H4 (cell line): ENCODE measurements around the gene EED. TPM values are rescaled to one million over a fixed set of nuclear protein-coding genes. Genes with fewer than 3 reads are reported as not detected.
A peak's percentile ranks its signal among the peaks of the same experiment; 100 is the strongest.
"Not testable (repeated sequence)": the region's sequence is repeated elsewhere in the genome, so short reads cannot be mapped to it uniquely, and the experiment has no call there.

Source experiments
- DNase-seq: peaks from one replicate; pipeline ENCODE4 v3.0.0-alpha.2; 2015; ENCODE audit warnings: low spot score
- total RNA-seq: library from RNA; depleted of rRNA; stranded (reverse); fragments of >200 nt; shearing (Covaris generic); gene quantifications from 2 replicates; pipeline ENCODE4 v1.2.3, GENCODE V29; 2014; rRNA removed

EED gene
- total RNA-seq, 1 experiment from 2014 or later = 18.6 TPM

DNA sequence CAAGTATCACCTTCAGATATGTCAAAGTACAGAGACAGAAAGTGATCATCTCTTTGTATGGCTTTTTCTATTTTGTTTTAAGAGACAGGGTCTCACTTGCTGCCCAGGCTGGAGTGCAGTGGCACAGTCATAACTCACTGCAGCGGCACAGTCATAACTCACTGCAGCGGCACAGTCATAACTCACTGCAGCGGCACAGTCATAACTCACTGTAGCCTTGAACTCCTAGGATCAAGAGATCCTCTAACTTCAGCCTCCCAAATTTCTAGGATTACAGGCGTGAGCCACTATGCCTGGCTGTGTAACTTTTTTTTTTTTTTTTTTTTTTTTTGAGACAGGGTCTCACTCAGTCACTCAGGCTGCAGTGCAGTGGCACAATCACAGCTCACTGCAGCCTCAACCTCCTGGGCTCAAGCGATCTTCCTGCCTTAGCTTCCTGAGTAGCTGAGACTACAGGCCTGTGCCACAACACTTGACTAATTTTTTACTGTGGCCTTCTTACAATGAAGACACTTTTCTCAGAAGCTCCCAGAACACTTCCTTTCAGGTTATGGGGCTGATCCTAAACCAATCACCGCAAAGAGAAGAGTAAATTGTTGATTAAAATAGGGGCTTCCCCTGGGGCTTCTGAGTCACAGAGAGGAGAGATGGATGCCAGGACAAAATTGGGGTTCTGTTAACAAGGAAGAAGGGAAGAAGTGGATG, 48.5 kb downstream of the EED start:
- DNase-seq = no peak

DNA sequence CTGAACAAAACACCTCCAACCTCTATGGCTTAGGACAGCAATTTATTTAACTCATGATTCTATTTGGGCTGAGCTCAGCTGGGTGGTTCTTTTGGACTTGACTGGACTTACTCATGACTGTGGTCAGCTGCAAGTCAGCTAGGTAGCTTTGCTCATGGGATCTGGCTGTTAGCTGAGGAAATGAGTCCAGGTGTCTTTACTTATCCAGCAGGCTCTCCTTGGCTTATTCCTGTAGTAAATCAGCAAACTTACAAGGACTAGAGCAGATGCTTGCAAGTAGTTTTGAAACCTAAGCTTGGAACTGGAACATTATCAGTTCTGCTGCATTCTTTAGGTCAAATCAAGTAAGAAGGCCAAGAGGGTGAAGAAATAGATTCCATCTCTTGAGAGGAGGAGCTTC, 49.5 kb downstream of the EED start:
- DNase-seq = no peak

DNA sequence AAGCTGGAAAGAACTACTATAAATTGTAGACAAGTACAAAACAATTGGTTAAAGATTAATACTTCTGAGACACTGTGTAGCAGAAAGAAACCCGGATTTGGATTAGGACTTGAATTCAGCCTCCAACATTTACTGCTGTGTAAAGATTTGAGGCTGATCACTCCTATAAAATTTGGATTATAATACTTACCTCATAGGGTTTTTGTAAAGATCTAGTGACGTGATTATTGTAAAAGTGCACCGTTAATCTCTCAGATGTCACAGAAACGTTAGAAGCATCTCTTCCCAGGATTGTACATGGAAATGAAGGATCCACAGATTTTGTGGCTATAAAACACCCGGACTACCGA, 57.2 kb downstream of the EED start:
- no peak for DNase-seq

DNA sequence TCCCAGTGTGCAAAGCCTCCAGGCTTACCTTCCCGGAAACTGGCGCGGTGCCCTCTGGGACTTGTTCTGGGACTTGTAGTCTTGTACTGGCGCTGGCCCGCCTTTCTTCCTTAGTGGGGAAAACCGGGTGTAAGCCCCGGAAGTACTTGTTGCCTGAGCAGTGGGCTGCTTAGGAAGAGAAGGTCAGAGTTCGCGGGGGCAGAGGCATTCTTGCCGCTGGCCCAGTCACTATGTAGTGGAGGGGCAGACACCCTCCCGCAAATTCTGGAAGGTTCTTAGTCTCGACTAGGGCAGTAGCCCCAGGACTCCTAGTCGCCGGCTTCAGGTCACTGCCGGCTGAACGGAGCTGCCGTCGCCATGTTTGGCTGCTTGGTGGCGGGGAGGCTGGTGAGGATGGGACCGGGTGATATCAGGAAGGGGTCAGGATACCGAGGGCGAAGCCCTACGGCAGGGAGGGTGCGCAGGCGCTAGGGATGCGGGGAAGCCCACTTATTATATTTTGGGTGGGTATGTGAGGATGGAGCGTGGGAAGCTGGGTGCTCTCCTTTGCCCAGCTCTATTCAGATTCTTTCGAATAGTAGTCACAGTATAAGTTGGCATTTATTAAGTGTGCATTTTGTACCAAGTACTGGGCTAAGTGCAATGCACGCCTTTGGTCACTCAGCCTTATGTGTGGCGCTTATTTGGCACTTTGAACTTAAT, 57.7 kb downstream of the EED start, which contains the start of gene HIKESHI:
Gene HIKESHI (plus strand): TSS at position 149 of the 702 bp plus-strand sequence. CDS start 209 bp downstream, at position 358.
- peak; percentile 96 for DNase-seq

DNA sequence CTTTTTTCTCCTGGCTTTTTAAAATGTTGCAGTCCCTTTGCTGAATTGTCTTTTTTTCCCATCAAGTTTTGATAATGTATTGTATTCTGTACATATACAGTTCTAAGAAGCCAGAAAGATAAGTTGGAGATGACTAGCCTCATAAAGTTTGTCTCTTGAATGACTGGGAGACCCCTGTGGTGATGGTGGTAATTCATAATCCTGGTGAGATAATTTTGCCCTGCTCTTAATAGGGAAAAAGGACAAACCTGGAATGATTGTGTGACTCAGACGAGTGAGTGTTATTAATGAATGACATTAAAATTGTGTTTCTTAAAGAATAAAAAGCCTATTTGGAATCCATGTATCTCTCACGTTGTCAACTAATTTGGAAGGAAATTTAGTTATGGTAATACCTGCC, 58.7 kb downstream of the EED start:
- no peak for DNase-seq

DNA sequence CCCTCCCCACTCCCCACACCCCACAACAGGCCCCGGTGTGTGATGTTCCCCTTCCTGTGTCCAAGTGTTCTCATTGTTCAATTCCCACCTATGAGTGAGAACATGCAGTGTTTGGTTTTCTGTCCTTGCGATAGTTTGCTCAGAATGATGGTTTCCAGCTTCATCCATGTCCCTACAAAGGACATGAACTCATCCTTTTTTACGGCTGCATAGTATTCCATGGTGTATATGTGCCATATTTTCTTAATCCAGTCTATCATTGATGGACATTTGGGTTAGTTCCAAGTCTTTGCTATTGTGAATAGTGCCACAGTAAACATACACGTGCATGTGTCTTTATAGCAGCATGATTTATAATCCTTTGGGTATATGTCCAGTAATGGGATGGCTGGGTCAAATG, 64.2 kb downstream of the EED start:
- DNase-seq = not testable (repeated sequence)

DNA sequence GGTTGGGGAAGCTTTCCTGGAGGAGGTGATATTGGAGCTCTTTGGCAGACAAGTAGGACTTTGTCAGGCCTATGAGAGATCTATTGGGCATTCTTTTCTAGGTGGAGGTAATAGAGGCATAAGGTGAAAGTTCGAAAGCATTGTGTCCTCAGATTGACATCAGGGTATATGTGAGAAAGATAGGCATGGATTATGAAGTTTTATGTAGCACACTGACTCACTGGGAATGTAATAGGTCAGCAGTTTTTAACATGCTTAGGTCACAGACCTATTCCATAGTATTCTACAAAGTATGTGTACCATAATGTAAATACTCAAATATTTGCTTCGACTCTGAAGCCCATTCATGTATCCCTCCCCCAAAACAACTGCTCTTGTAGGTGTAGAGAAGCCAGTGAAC, 69.2 kb downstream of the EED start:
- DNase-seq = no peak

DNA sequence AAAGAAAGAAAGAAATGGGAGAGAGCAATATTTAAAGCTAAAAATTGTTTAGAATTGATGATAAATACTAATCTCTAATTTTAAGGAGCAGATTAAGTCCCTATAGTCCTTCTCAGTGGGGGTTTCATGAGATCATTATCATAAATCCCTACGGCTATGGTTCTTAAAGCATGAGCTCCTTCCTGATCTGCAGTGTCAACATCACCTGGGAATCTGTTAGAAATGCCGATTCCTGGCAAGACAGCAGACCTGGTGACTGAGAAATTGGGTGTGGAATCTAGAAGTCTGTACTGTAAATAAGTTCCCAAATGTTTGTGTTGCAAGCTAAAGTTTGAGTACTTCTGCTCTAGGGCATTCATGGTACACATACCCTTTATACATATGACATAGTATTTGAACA, 70.1 kb downstream of the EED start:
- no peak for DNase-seq

Other genes starting within 250 kb of the EED start
- 66.1 and 91.1 TPM in 2 replicates for gene PICALM, start 175.7 kb upstream of the EED start, total RNA-seq
- 105 and 111 TPM in 2 replicates for gene HIKESHI, start 57.5 kb downstream of the EED start, total RNA-seq
- 0.08 TPM in 1 of 2 replicates, not detected in the other for gene CCDC81, start 130.1 kb downstream of the EED start, total RNA-seq